Mesothelial cell of epicardium (in vitro differentiated cells): Measurements from ENCODE around the gene CRAMP1. TPM values are rescaled to one million over a fixed set of nuclear protein-coding genes. Genes with fewer than 3 reads are reported as not detected.

ENCODE experiments used
- DNase-seq, 2 experiments: peaks; one replicate each; pipeline ENCODE4 v3.0.0; 2021; ENCODE audit warnings: low spot score in 2 of 2; ENCODE audit not compliant: unreplicated experiment in 2 of 2
- H3K27ac Mint-ChIP-seq: 2 replicates; pipeline ENCODE4 v1.8.0; 2021; ENCODE audit warnings: mixed read lengths
- H3K27me3 Mint-ChIP-seq: 2 replicates; pipeline ENCODE4 v1.8.0; 2021; ENCODE audit warnings: low read depth, mixed read lengths
- H3K36me3 Mint-ChIP-seq: 2 replicates; pipeline ENCODE4 v1.8.0; 2021; ENCODE audit warnings: mixed read lengths
- H3K4me1 Mint-ChIP-seq: 2 replicates; pipeline ENCODE4 v1.8.0; 2021; ENCODE audit warnings: mixed read lengths
- H3K4me3 Mint-ChIP-seq: 2 replicates; pipeline ENCODE4 v1.8.0; 2021; ENCODE audit warnings: mild to moderate bottlenecking, moderate library complexity, mixed read lengths
- H3K9me3 Mint-ChIP-seq: 2 replicates; pipeline ENCODE4 v1.8.0; 2021; ENCODE audit warnings: mixed read lengths
- total RNA-seq: library from RNA; stranded (reverse); gene quantifications from 3 replicates; pipeline ENCODE4 v1.2.1, GENCODE V29; 2021
- TF ChIP-seq, protein P1 (sequence below): fragments of 200-600 bp; sonication (generic); IDR thresholded peaks from one replicate; pipeline ENCODE4 v1.5.0; 2021; ENCODE audit warnings: antibody characterized with exemption; ENCODE audit not compliant: unreplicated experiment

The CRAMP1 gene
- total RNA-seq, 1 donor from 2014 or later: 44.8 TPM

DNA sequence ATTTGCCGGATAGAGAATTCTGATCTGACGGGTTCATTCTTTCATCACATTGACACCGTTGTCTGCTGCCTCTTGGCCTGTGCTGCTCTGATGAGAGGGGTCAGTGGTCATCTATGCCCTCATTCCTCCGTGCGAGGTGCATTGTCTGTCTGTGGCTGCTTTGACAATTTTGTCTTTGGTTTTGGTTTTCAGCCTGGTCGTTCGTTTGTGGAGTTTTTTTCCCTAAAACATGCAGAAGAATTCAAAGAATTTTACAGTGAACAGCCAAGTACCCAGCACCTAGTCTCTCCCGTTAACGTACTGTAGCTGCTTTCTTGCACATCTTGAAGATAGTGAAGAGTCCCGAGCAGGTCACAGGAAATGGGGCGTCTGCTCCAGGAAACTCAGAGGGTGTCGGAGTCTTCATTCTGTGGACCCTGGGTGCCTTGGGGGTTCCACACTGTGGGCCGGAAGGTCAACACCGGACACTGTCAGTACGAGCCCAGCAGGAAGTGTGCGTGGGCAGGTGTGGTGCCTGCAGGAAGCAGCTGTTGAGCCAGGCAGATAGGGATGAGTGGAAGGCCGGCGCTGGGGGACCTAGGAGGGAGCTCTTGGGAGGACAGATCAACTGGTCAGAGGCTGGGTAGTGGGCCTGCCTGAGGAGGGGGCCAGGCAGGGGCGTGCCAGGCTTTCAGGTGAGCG lies 28.2 kb downstream of the CRAMP1 start:
- Mint-ChIP-seq H3K9me3 (no peaks in the 10 kb centered on the region), H3K4me3 (no peak overlapping the region), H3K27ac (peak overlapping the region; percentile 83), H3K4me1 (peaks cover 2% of the 10 kb centered on the region), H3K36me3 (peaks cover 53% of the 10 kb centered on the region), H3K27me3 (no peaks in the 10 kb centered on the region)
- TF ChIP-seq, protein P1, sequence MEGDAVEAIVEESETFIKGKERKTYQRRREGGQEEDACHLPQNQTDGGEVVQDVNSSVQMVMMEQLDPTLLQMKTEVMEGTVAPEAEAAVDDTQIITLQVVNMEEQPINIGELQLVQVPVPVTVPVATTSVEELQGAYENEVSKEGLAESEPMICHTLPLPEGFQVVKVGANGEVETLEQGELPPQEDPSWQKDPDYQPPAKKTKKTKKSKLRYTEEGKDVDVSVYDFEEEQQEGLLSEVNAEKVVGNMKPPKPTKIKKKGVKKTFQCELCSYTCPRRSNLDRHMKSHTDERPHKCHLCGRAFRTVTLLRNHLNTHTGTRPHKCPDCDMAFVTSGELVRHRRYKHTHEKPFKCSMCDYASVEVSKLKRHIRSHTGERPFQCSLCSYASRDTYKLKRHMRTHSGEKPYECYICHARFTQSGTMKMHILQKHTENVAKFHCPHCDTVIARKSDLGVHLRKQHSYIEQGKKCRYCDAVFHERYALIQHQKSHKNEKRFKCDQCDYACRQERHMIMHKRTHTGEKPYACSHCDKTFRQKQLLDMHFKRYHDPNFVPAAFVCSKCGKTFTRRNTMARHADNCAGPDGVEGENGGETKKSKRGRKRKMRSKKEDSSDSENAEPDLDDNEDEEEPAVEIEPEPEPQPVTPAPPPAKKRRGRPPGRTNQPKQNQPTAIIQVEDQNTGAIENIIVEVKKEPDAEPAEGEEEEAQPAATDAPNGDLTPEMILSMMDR: no peak
- no peak for DNase-seq

DNA sequence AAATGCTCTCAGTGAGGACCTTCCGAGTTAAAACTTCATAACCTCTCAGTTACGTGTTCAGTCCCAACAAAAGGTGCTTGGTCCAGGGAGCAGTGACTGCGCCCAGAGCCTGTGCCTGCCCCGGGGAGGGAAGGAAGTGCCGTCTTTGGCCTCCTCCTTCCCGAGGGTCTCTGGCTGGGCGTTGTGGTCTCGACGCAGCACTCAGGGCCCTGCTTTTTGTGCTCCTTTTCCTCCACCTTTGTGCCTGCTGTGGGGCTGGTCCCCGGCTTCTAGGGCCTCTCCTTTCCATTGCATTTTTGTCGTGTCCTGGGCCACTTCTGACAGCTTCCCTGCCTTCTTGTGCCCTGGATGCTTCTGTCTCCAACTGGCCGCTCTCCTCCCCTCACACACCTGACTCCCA lies 29.1 kb downstream of the CRAMP1 start:
- H3K27ac Mint-ChIP-seq: no peak overlapping the region
- peaks cover 56% of the 10 kb centered on the region for H3K36me3 Mint-ChIP-seq
- peaks cover 2% of the 10 kb centered on the region for H3K4me1 Mint-ChIP-seq
- no peak for DNase-seq
- no peaks in the 10 kb centered on the region for H3K9me3 Mint-ChIP-seq
- no peaks in the 10 kb centered on the region for H3K27me3 Mint-ChIP-seq
- TF ChIP-seq, protein P1: no peak
- no peak overlapping the region for H3K4me3 Mint-ChIP-seq

DNA sequence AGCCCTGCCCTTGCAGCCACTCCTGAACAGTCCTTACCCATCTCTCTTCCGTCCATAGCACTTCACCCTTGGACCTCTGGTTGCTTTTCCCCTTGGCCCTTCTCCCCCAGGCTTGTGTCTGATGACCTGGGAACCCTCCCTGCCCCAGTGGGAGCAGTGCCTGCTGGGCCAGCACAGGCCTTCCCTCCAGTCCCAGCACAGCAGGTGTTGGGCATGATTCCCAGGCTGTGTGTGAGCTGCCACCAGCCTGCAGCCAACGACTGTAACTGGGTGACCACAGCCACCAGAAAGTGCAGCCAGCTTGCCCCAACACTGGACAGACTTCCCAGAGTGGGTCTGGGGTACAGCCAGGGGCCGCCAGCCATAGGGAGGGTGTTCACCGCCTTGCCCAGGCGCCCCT lies 30.0 kb downstream of the CRAMP1 start:
- Mint-ChIP-seq H3K27ac (no peak overlapping the region), H3K36me3 (peaks cover 62% of the 10 kb centered on the region), H3K4me1 (peaks cover 2% of the 10 kb centered on the region), H3K4me3 (no peak overlapping the region), H3K27me3 (no peaks in the 10 kb centered on the region), H3K9me3 (no peaks in the 10 kb centered on the region)
- DNase-seq: no peak
- TF ChIP-seq, protein P1: no peak

GRCh38 chr16:1642753-1643152 lies 30.6 kb downstream of the CRAMP1 start:
- no peak overlapping the region for H3K27ac Mint-ChIP-seq

DNA sequence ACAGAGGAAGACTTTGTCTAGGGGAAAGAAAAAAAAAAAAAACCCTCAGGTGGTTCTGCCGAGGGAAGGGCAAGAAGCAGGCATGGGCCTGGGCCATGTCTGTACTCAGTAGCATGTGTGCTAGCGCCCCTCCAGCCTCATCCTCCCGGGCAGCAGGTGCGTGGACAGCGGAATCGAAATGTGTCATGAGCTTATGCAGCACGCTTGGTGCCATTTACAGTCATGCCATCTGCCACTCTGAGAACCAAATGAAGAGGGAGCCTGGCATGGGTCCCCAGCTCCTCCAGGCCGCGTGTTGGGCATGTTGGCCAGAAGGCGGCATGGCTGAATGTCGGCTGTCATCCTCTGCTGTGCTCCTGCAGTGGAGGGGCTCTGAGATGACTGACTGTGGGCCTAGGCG lies 31.4 kb downstream of the CRAMP1 start:
- no peak overlapping the region for H3K4me3 Mint-ChIP-seq
- H3K4me1 Mint-ChIP-seq: peaks cover 2% of the 10 kb centered on the region
- peaks cover 64% of the 10 kb centered on the region for H3K36me3 Mint-ChIP-seq

More at GRCh38 chr16:1642753-1643152, 30.6 kb downstream of the CRAMP1 start:
- peaks cover 2% of the 10 kb centered on the region for H3K4me1 Mint-ChIP-seq
- peaks cover 64% of the 10 kb centered on the region for H3K36me3 Mint-ChIP-seq
- H3K27me3 Mint-ChIP-seq: no peaks in the 10 kb centered on the region
- DNase-seq: no peak
- TF ChIP-seq, protein P1: no peak
- H3K9me3 Mint-ChIP-seq: no peaks in the 10 kb centered on the region
- H3K4me3 Mint-ChIP-seq: no peak overlapping the region

More for the DNA sequence above, 31.4 kb downstream of the CRAMP1 start:
- Mint-ChIP-seq H3K27me3 (no peaks in the 10 kb centered on the region), H3K9me3 (no peaks in the 10 kb centered on the region), H3K27ac (no peak overlapping the region)
- no peak for DNase-seq
- TF ChIP-seq, protein P1: no peak
